GM19455 (cell line): Measurements from ENCODE around the gene OR10H4.
"Not testable (repeated sequence)": the region's sequence is repeated elsewhere in the genome, so short reads cannot be mapped to it uniquely, and the experiment has no call there.

Experiments used
- ATAC-seq: cut with Tn5 transposase; IDR thresholded peaks from one replicate; pipeline ENCODE4 v1.9.1; 2021; ENCODE audit not compliant: unreplicated experiment

The OR10H4 gene

DNA sequence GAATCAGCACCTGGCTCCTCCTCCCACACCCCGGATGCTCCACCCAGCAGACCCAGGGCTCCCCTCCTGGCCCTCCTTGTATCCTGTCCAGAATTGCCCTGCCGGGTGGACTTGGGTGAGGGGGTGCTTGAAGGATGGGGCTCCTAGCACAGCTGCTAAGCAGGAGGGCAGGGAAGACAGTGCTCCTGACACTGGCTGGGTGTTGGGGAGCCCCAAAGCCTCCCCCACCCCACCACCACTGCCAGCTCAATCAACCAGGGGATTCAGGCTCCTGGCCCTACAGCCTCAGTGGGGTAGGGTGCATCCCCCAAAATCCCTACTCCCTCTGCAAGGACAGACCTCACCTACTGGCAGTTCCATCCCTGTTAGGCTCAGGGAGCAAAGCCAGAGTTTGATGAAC, 11.9 kb upstream of the OR10H4 start:
- ATAC-seq: no peak

DNA sequence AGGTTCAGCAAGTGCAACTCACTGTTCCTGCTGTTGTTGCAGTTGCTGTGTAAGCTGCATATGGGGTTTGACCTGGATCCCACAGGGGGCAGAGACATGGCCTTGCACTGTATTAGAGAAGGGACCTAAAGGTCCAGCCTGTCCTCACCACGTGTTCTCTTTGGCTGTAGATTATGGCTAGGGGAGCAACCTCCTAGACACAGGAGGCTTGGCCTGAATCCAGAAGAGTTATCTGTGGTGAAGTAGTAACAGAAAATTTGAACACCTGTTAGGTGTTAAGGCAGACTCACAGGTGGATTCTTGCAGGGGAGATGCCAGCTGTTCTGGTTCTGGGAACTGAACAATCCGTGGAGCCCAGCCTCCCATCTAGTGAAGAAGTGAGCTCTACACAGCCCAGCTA, 11.0 kb upstream of the OR10H4 start:
- ATAC-seq: no peak

DNA sequence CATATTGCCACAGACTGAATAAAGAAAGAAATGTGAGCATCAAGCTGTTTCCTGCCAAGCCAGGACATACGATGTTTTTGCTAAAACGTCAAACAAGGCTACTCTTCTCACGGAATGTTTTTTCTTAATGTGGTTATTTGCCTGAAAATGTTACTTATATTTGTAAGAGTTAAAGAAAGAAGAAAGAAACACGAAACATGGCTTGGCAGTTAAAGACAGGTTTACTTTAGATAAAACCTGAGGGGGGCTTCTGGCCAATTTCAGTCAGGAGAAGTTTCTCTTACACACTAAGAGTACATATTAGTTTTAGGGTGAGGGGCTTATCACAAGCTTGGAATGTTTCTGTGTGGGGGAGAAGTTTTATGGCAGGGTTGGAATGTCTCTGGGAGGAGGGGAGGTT, 4.4 kb upstream of the OR10H4 start:
- no peak for ATAC-seq

DNA sequence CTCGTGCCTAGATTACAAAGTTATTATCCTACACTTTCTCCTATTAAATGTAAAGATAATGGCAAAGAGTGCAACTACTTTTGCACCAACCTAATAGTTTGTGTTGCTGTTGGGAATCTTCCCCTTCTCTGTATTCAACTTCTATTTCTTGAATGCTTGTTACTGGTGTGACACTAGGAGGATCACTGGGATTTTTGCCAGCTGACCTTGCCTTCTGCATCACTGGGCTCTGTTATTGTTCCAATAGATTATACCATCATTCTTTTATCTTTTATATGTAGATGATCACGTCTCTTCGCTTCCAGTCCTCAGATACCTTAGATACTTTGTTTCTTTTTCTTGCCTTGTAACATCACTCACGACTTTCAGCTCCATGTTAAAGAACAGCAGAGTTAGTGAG, 3.5 kb upstream of the OR10H4 start:
- ATAC-seq: no peak

DNA sequence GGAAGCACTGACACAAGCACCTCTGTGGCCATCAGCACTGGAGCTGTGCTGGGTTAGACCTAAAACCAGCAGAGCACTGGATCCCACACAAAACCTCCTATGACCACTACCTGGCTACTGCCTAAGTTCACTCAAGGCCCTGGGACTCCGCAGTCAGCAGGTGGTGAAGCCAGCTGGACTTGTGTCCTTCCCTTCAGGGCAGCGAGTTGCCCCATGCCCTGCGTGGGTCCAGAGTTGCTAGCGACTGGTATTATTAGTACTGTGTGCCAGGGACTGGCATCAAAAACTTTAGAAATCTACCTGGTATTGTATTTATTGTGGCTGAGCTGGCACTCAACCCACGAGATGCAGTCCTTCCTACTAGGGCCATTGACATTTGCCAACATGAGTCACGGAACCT, 6.0 kb downstream of the OR10H4 start:
- no peak for ATAC-seq

DNA sequence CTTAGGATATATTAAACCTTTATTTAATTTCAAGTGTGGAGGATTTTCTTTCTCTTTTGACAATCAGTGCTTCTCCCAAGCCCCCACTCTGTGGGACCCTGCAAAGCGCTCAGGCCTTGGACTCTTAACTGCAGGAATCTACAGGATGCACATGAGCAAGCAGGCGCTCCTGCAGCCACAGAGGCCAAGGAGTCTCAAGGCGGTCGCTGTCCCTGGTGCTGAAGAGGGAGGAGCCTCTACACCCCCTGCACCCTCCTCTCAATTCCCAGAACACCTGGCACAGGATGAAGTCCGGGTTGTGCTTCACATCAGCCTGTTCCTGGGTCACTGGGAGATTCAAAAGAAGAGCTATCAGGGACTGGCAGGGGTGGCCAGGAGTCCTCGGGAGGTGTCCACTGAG, 13.5 kb downstream of the OR10H4 start:
- ATAC-seq: no peak

DNA sequence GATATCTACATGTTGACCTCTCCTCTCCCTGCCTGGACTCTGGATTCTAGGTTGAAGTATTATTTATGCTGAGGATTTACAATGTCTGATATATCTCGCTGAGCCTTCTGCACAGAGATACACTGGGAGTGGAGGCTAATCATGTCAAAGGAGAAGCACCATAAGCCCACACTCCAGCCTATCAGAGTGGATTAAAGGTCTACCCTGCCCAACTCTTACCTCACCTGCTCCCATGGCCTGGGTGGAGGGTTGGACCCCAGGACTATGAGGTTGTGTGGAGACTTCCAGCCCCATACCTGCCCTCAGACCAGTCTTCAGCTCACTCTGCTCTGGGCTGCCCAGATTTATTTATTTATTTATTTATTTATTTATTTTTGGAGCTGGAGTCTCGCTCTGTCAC, 15.4 kb downstream of the OR10H4 start:
- no peak for ATAC-seq

DNA sequence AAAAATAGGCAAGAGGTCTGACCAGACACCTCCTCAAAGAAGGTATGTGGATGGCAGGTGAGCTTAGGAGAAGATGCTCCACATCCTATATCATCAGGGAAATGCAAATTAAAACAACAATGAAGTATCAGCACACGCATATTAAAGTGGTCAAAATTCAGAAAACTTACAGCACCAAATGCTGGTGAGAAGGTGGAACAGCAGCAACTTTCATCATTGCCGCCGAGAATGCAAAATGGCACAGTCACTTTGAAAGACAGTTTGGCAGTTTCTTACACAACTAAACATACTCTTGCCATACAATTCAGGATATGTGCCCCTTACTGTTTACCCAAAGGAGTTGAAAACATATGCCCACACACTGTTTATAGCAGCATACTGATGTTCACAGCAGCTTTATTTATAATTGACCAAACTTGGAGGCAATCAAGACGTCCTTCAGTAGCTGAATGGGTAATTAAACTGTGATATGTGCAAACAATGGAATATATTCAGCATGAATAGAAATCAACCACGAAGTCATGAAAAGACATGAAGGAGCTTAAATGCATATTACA, 22.5 kb downstream of the OR10H4 start:
- no peak for ATAC-seq

DNA sequence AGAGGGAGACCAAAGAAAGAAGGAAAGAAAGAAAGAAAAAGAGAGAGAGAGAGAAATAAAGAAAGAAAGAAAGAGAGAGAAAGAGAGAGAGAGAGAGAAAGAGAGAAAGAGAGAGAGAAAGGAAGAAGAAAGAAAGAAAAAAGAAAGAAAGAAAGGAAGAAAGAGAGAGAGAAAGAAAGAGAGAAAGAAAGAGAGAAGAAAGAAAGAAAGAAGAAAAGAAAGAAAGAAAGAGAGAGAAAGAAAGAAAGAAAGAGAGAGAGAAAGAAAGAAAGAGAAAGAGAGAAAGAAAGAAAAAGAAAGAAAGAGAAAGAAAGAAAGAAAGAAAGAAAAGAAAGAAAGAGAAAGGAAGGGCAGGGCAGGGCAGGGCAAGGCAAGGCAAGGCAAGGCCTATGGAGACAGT, 23.2 kb downstream of the OR10H4 start:
- not testable (repeated sequence) for ATAC-seq

DNA sequence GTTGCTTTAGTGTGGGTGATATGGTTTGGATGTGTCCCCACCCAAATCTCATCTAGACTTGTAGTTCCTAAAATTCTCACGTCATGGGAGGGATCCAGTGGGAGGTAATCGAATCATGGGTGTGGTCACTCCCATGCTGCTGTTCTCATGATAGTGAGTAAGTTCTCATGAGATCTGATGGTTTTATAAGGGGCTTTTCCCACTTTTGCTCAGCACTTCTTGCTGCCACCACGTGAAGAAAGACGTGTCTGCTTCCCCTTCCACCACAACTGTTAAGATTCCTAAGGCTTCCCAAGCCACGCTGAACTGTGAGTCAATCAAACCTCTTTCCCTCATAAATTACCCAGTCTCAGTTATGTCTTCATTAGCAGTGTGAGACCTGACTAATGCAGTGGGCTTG, 26.0 kb downstream of the OR10H4 start:
- ATAC-seq: no peak

DNA sequence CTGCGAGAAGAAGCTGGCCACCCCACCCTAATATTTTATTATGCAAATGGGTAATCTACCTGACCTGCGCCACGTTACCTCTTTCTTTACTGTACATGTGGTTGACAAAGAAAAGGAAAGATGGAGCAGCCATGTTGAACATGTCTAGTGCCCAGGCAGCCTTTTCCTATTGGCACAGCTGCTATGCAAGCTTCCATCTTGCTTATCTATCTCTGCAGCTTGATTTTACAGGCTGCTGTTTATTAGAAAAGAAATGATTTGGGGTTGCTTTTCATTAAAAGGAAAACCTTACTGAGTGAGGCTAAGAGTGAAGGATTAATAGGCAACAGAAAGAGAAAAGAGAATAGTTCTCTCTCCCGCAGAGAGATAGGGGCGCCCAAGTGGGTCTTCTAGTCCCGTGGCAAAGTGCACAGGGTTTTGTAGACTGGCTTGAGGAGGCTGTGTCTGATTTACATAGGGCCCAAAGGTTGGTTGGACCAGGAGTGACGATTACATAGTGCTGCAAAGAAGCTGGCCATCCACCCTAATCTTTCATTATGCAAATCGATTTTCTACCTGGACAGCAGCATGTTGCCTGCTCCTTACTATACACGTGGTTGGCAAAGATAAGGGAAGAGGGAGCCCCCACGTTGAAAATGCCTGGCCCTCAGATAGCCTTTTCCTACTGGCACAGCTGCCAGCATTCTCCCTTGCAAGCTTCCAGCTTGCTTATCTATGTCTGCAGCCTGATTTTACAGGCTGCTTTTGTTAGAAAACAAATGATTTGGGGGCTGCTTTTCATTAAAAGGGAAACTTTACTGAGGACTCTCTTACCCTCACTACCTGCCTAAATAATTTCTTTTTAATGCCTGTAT, 28.3 kb downstream of the OR10H4 start:
- ATAC-seq: no peak

DNA sequence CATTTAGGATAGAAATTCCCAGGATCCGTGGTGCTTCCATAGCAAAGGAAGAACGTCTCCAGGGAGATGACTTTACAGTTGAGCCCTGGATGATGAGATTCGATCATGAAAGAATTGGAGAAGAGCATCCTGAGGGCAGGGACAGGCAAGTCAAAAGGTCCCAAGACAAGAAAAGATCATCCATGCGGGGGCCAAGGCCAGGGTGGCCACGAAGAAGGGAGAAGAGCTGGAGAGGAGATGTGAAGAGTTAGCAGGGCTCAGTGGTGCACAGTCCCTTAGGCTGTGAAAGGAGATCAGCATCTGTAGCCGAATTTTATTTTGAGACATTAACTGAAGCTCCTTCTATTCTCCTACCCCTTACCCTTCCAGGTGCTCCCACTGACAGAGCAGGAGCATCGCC, 28.9 kb downstream of the OR10H4 start:
- no peak for ATAC-seq

DNA sequence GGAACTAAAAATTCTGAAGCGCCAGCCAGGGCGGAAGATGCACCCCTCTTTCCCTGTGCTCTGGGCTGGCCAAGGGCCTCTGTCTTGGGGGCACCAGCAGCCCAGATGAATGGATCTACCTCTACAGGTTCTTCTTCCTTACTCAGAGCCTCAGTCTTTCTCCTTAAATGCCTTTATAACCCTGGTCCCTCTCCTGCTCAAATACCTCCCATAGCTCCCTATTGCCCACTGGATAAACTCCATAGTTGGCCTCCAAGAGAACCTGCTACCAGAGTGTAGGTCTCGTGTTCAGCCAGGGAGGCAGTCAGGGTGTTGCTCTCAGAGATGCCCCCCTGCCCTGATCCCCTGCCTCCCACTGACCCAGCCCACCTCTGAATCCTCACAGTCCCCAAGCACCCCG, 30.5 kb downstream of the OR10H4 start:
- no peak for ATAC-seq

DNA sequence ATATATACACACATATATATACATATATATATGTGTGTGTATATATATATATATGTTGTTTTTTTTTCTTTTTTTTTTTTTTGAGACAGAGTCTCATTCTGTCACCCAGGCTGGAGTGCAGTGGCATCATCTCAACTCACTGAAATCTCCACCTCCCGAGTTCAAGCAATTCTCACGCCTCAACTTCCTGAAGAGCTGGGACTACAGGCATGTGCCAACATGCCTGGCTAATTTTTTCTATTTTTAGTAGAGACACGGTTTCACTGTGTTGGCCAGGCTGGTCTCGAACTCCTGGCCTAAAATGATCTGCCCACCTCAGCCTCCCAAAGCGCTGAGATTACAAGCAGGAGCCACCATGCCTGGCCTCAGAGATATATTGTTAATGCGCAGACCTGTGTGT, 37.0 kb downstream of the OR10H4 start:
- not testable (repeated sequence) for ATAC-seq

DNA sequence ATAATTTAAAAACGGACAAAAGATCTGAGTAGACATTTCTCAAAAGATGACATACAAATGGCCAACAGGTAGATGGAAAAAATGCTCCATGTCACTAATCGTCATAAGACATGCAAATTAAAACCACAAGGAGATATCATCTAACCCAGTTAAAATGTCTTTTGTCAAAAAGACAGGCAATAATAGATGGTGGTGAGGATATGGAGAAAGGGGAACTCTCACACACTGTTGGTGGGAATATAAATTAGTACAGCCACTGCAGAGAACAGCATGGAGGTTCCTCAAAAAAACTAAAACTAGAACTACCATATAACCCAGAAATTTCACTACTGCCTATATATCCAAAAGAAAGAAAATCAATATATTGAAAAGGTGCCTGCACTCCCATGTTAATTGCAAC, 37.9 kb downstream of the OR10H4 start:
- no peak for ATAC-seq

DNA sequence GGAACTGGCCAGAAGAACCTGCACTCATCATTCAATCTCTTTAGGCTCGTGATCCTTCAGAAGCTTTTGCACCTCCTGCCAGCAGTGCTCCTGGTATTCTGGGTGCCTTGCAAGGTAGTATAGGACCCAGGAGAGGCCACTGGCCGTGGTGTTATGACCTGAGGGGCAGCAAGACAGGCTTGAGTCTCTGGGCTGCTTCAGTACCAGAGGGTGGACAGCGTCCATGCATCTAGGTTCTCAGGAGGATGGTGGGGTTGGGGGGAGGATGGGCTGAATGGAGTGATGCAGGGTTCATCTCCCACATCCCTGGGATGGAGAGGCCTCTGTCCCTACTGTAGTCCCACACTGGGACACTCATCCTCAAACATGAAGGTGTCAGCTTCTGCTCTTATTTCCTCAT, 41.1 kb downstream of the OR10H4 start:
- no peak for ATAC-seq

DNA sequence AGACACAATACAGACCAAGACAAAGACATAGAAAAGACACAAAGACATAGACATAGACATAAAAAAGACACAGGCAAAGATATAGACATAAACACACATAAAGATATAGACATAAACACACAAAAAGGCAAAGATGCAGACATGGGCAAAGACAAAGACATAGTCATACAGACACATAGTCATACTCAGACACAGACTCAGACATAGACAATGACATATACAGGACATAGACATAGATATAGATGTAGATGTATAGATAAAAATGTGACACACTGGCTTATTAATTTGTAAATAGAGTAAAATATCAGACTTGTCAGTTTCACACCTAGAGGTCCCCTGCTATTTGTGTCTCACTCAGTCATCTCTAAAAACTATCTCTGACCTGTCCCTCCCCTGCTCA, 42.8 kb downstream of the OR10H4 start:
- ATAC-seq: no peak

DNA sequence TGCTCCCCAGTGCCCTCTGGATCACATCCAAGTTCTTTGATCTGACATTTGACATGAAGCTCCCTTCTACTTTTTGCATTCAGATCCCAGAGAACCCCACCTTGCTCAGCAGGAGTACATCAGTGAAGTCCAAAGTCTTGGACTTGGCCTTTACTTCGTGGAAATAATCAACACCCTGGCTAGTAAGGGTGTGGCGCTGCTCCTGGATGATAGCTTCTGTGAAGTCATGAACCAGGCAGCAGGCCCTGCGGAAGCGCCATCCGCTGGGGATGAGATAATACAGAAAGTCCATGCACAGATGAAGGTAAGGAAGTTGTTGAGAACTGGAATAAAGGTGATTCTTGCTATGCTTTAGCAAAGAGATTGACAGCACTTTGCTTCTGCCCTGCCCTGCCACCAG, 43.2 kb downstream of the OR10H4 start:
- ATAC-seq: no peak

DNA sequence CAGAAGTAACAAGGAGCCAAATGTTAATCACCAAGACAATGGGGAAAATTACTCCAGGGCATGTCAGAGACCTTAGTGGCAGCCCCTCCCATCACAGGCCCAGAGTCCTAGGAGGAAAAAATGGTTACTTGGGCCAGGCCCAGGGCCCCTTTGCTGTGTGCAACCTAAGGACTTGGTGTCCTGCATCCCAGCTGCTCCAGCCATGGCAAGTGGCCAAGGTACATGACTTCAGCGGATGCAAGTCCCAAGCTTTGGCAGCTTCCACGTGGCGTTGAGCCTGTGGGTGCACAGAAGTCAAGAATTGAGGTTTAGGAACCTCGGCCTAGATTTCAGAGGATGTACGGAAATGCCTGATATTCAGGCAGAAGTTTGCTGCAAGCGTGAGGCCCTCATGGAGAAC, 46.7 kb downstream of the OR10H4 start:
- no peak for ATAC-seq

DNA sequence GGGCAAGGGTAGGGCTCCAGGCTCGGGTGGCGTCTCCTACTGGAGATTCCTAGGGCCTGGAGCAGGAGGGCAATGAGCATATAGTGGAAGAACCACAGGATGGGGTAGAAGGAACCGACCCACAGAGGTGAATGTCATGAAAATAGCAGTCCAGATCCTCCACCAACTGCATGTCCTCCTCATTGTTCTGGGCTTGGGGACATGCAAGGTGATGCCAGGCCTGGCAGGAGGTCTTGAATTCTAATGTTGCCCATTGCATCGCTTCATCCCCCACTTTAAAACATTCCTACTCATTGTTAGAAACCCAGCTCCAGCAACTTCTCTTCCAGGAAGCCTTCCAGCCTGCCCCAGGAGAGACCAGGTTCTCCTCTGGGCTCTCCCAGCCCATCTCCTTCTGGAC, 49.4 kb downstream of the OR10H4 start:
- ATAC-seq: no peak
